ENCODE results near the gene KIF26B.
A peak's percentile ranks its signal among the peaks of the same experiment; 100 is the strongest.
"Not testable (repeated sequence)": the region's sequence is repeated elsewhere in the genome, so short reads cannot be mapped to it uniquely, and the experiment has no call there.

KIF26B gene

GRCh38 chr1:245290836-245291235, 136.1 kb downstream of the KIF26B start:
- DNase-seq = no peak

GRCh38 chr1:245291351-245291750, 136.6 kb downstream of the KIF26B start:
- no peak for DNase-seq

- no peak for DNase-seq
Observed at GRCh38 chr1:245292141-245292540, 137.4 kb downstream of the KIF26B start.

DNA sequence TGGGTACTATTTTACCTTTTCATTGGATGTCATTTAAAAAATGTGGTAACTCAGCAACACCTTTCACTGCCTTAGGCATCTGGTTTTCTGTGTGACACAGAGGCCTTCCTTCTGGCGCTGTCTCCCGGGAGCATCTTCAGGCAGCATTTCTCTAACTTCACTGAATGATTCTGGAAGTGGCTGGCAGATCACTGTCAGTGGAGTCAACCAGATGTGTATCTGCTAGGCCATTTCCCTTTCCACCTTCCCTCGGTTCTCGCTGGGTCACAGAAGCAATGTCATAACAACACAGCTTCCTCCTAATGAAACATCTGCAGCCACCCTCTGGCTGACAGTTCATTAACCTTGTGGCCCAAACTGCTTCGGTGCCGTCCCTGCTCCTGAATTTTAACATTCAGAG, 137.8 kb downstream of the KIF26B start:
- DNase-seq = no peak

- no peak for DNase-seq
Observed at GRCh38 chr1:245294020-245294419, 139.2 kb downstream of the KIF26B start.

DNA sequence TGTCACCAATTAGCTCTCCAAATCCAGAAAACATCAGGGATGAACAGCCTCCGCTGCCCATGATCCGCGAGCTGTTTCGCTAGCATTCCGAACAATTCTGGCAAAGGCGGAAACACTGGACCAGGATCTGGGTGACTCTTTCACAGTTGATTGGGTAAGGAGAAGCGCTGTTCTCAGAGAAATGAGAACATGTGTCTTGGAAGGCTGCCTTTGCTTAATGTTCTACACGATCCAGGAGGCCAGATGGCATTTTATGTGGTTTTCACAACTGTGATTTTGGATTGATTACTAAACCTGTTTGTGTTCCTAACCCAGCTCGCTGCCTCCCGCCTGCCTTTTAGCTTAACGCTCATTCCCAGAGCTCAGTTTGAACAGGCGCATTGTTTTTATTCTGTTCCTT, 144.0 kb downstream of the KIF26B start:
- peak; percentile 67 for DNase-seq

DNA sequence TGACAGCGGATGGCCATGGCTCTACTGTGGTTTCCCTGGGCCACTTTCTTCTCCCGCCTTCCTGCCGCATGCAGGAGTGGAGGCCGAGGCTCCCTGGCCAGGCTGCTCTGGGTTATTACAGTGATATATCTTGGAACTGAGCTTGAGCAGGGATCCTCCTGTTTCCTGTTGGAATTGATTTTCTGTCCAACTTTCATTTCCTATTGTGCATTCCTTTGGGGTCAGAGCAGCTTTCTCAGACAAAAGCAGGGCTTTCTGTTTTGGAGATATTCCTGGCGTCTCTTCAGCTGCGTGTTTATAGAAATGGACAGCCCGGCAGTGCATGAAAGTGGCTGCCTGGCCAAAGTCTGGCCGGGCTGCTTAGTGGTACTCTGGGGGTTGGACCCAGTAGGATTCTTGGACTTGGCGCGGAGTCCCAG, 146.4 kb downstream of the KIF26B start:
- no peak for DNase-seq

GRCh38 chr1:245301921-245302320, 147.1 kb downstream of the KIF26B start:
- no peak for DNase-seq

DNA sequence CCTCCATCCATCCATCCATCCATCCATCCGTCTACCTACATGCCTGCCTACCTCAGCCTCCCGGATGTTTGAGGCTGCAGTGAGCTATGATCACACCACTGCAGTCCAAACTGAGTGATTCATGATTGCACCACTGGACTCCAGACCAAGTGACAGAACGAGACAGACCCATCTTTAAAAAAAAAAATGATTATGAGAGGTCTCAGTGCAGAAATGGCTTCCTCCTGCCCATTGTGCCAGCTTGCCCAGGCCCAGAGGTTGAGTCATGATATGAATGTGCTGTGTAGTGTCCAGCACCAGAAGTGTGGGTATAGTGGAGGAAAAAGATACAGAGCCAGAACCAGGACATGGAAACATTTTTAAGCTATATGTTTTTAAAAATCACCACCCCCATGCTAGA, 149.9 kb downstream of the KIF26B start:
- DNase-seq = no peak

DNA sequence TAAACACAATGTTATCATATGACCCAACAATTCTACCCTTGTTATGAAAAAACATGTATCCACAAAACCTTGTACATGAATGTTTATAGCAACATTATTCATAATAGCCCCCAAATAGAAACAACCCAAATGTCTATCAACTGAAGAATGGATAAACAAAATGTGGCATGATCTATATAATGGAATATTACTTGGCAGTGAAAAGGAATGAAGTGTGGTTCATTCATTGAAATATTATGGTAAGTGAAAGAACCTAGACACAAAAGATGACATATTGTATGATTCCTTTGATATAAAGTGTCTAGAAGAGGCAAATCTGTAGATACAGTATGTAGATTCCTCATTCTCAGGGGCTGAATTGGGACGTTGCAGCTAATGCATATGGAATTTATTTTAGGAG, 151.2 kb downstream of the KIF26B start:
- no peak for DNase-seq

DNA sequence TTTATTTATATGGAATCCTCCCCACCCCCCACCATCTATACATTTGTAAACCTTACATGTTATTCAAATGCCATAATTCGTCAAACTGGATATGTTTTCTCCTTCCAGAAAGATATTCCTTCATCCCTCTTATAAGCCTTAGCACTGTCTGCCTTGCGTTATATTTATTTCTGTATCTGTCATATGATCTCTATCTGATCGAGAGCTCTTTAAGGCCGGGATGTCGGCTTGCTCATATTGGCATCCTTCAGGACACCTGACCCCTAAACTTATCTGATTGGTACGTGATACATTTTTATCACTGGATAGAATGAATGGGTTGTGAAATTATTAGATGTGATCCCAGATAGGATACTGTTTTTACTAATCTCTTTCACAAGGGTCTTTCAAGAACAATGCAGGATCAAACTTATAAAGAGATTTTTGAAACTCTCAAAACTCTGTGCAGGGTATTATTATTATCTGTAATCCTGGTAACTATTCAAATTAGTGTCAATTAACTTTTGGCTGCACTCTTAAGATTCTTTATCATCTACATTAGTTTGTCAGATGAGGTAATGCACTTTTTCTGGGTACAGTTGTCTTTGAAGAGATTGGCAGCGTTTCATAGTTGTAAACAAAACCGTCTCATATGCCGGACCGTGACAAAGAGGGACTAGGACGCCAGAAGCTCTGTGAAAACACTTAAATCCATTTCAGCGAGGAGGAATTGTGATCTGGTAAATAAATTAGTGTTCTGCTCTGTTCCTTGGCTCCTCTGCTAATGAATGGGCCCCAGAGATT, 152.0 kb downstream of the KIF26B start:
- DNase-seq = no peak

DNA sequence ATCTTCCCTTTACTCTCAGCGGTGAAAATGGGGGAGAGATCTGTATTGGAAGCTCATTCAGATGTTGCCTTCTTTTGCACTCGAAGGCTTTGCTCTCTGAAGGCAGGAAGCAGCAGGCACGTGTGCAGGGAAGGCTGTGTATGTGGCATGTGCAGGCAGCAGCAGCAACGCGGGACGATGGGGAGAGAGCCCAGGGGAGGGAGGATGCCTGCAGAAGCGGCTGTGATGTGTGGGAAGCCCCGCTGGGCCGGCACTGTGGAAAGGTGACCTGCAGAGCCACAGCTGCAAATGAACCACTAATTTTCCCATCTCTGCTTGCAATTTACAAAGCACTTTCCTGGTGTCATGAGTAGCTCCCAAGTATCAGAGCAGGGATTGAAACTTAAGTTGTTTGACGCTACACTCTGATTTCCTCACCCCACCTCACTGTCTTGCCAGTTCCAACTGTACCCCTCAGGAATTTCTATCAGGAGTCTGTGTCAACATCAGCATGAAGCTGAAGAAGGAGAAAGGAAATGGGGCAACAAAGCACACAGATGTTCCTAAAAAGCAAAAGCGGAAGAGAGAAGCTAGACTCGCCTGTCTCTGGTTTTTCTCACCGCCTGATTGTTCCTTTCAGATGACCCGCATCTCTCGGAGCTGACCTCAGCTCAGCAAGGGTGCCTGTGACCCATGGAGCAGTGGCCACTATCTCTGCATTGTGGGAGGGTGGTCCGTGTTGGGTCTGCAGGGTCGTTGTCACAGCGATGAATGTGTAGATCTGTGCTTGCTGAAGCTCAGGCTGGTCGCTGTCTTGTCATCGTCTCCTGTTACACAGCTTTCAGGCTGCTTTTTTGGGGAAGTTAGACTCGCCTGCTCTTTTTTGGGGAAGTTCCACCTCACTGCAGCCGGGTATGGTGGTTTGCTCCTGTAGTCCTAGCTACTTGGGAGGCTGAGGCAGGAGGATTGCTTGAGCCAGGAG, 156.1 kb downstream of the KIF26B start:
- no peak for DNase-seq

- no peak for DNase-seq
Observed at GRCh38 chr1:245311887-245312536, 157.2 kb downstream of the KIF26B start.

DNA sequence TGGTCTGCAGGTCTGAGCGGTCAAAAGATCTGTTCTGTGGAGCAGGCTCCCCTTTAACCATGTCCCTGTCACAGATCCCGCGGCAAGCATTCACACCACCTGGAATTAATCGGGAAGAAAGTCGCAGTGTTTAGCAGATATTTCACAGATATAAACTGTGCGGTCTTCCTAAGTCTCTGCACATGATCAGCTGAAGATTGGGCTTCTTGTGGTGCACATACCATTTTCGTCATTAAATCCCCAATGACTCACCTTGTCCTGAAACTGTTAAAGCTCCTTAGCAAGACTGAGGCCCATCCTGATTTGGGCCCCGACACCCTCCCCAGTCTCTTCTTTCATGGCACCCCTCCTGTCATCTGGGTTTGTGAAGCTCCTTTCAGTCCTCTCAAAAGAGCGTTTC, 158.8 kb downstream of the KIF26B start:
- no peak for DNase-seq

- no peak for DNase-seq
Observed at GRCh38 chr1:245316784-245317183, 162.0 kb downstream of the KIF26B start.

GRCh38 chr1:245317217-245317616, 162.4 kb downstream of the KIF26B start:
- DNase-seq = no peak

DNA sequence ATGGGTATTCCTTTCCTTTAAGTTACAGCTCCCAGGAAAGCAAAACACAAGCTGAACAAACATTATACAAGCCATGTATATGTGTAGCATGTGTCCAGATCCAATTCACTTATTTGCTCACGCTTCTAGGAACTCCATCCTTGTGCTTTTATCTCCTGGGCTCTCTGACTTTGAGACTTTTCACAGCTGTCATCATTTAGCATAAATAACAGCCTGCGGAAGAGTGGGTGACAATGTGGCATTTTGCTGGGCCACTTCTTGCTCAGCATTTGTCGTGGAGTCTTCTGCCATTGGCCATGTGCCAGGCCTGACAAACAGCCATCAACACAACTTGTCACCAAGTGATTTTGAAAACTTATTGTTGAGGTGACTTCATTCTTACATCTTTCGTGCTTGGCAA, 164.3 kb downstream of the KIF26B start:
- no peak for DNase-seq

- no peak for DNase-seq
Observed at GRCh38 chr1:245322673-245323072, 167.9 kb downstream of the KIF26B start.

GRCh38 chr1:245323765-245324164, 169.0 kb downstream of the KIF26B start:
- DNase-seq = not testable (repeated sequence)

- DNase-seq = no peak
Observed at GRCh38 chr1:245325922-245326795, 171.4 kb downstream of the KIF26B start.

GRCh38 chr1:245327360-245327759, 172.6 kb downstream of the KIF26B start:
- DNase-seq = no peak

DNA sequence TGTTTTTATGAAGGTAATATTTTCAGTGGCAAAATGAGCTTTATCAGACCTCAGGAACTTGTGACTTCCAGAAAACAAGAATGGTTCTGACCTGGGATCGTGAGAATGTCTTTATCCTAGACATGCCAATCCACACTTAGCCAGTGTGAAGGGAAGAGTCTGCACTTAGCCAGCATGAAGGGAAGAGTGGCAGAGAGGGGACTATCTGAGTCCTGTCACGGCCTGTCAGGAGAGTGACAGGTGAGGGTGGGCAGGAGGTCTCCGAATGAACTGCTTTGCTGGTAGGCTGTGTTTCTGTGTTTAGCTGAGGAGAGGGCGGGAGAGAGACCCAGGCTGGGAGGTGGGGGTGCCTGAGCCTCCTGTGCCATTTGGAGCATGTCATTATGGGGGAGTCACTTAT, 173.1 kb downstream of the KIF26B start:
- no peak for DNase-seq
